Right lobe of liver (tissue), 4 donors: Measurements from ENCODE around the gene MCUB.

ENCODE experiments used
- POLR2A ChIP-seq: fragments of 450-650 bp; IDR thresholded peaks from one replicate; pipeline ENCODE4 v1.6.1; 2017; ENCODE audit warnings: antibody characterized with exemption, mild to moderate bottlenecking
- TF ChIP-seq, protein P1 (sequence below), 4 donors: fragments of 200-600 bp in 3 of 4; fragments of 450-650 bp in 1 of 4; IDR thresholded peaks; one replicate each; pipeline versions ENCODE4 v1.5.1 to v1.8.0; 2016 to 2022; ENCODE audit warnings: antibody characterized with exemption in 4 of 4, mild to moderate bottlenecking in 2 of 4
- donor health status: DM: no; HTN: no; CAD: no.
- donor health status: DM: no; HTN: no; CAD: no.
- donor health status: DM: no; HTN: yes; CAD: no.

DNA sequence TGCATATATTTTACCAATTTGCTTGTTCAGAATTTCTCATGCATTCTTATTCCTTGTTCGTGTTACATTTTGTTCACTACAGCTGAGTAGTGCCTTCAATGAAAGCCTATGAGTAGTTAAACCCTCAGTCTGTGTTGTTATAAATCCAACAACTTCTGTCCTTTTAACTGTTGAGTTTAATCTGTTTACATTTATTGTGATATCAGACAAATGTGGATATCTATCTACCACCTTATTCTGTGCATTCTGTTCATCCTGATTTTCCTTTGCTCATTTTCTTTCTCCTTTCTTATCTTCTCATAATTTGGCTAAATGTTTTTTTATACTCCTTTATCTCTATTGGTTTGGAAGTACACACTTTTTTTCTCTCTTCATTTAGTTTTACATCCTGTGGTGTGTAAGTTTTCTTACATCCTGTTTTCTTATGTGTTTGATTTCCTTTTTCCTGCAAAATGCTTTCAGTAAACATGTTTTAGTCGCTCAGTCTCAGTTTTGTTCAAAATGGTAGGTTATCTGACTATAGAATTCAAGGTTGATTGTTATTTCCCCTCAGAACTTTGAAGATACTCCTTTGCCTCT is 89.0 kb downstream of the MCUB start:
- TF ChIP-seq, protein P1, sequence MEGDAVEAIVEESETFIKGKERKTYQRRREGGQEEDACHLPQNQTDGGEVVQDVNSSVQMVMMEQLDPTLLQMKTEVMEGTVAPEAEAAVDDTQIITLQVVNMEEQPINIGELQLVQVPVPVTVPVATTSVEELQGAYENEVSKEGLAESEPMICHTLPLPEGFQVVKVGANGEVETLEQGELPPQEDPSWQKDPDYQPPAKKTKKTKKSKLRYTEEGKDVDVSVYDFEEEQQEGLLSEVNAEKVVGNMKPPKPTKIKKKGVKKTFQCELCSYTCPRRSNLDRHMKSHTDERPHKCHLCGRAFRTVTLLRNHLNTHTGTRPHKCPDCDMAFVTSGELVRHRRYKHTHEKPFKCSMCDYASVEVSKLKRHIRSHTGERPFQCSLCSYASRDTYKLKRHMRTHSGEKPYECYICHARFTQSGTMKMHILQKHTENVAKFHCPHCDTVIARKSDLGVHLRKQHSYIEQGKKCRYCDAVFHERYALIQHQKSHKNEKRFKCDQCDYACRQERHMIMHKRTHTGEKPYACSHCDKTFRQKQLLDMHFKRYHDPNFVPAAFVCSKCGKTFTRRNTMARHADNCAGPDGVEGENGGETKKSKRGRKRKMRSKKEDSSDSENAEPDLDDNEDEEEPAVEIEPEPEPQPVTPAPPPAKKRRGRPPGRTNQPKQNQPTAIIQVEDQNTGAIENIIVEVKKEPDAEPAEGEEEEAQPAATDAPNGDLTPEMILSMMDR (IDR thresholded peaks at IDR 0.05), result no peak
- no peak for TF ChIP-seq POLR2A
